ENCODE results near the gene NRBF2. TPM values are rescaled to one million over a fixed set of nuclear protein-coding genes. Genes with fewer than 3 reads are reported as not detected.
"Not testable (repeated sequence)": the region's sequence is repeated elsewhere in the genome, so short reads cannot be mapped to it uniquely, and the experiment has no call there.

Gene NRBF2
- total RNA-seq: 35.1 and 43.3 TPM in 2 replicates

DNA sequence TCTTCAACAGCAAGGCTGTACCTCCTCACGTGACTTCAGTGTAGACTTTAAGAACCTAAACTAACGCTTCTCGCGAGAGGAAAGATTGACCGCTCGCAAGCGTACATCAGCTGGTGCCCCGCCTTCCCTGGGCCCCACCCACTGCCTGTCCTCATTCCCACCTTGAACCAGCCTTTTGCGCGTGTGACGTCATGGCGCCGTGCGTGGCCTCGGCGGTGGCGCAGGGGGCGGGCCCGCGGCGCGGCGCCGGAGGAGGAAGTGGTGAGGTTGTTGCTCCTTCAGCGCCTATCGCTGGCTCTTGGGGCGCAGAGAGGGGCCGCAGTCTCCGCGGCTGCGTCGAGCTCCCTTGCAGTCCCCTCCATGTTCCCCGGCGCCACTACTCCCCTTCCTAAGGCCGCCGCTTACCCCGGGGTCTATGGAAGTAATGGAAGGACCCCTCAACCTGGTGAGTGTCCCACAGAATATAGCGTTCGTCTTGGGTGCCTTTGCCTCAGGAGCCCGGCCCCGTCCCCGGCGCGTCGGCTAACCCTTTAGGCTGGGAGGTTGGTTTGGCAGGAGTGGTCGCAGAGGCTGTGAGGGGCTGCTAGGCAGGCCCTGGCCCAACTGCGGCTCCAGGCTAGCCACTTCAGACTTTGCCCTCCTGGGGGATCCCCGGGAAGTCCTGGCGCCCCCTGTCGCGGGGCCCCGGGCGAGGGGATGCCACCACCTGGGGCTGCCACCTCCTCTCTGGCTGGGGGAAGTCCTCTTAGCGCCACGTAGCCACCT, at the start of gene NRBF2:
NRBF2 (plus strand) TSS at position 273 of the 765 bp plus-strand sequence; CDS start at position 416, 143 bp downstream.
- peak; percentile 97 for DNase-seq (ENCODE audit: insufficient read length, low spot score, missing footprints)
- Histone ChIP-seq H2AFZ (ENCODE audit: low read length) (peak within 1 kb of the TSS; percentile 87), H3K4me2 (ENCODE audit: insufficient read depth, low read length) (peak within 1 kb of the TSS; percentile 95), H3K4me3 (ENCODE audit: insufficient read depth, low read length) (peak within 1 kb of the TSS; percentile 100), H3K9me3 (ENCODE audit: low read depth, low read length) (no peaks in the 10 kb centered on the region), H3K27me3 (ENCODE audit: insufficient read depth, low read length) (no peaks in the 10 kb centered on the region), H3K36me3 (ENCODE audit: insufficient read depth, low read length) (peaks cover 3% of the 10 kb centered on the region), H3K27ac (ENCODE audit: low read depth, low read length) (peak within 1 kb of the TSS; percentile 98), H4K20me1 (ENCODE audit: insufficient read depth, low read length) (peaks cover 30% of the 10 kb centered on the region), H3K79me2 (ENCODE audit: insufficient read depth, low read length) (peaks cover 50% of the 10 kb centered on the region), H3K4me1 (ENCODE audit: insufficient read depth, low read length) (peaks cover 28% of the 10 kb centered on the region)
- peak; percentile 26 for TF ChIP-seq CTCF (IDR thresholded peaks at IDR 0.05; ENCODE audit: extremely low read depth, low read depth, low read length)

DNA sequence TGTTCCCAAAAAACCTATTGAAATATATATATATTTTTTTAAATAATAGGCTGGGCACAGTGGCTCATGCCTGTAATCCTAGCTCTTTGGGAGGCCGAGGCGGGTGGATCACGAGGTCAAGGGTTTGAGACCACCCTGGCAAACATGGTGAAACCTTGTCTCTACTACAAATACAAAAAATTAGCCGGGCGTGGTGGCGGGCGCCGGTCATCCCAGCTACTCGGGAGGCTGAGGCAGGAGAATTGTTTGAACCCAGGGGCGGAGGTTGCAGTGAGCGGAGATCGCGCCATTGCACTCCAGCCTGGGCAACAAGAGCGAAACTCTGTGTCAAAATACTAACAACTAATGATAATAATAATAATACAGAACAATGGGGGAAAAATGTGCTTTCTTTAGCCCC, 49.7 kb upstream of the NRBF2 start:
- H2AFZ ChIP-seq (ENCODE audit: low read length); H3K79me2 ChIP-seq (ENCODE audit: insufficient read depth, low read length); H3K27me3 ChIP-seq (ENCODE audit: insufficient read depth, low read length); H3K4me2 ChIP-seq (ENCODE audit: insufficient read depth, low read length); H3K4me3 ChIP-seq (ENCODE audit: insufficient read depth, low read length); H3K9me3 ChIP-seq (ENCODE audit: low read depth, low read length); H3K4me1 ChIP-seq (ENCODE audit: insufficient read depth, low read length); H4K20me1 ChIP-seq (ENCODE audit: insufficient read depth, low read length); DNase-seq (ENCODE audit: insufficient read length, low spot score, missing footprints); H3K27ac ChIP-seq (ENCODE audit: low read depth, low read length); H3K36me3 ChIP-seq (ENCODE audit: insufficient read depth, low read length): not testable (repeated sequence)

- DNase-seq (ENCODE audit: insufficient read length, low spot score, missing footprints): peak; percentile 80
- TF ChIP-seq CTCF (IDR thresholded peaks at IDR 0.05; ENCODE audit: extremely low read depth, low read depth, low read length): peak; percentile 71
Observed at GRCh38 chr10:63083904-63084689, 49.0 kb upstream of the NRBF2 start.

GRCh38 chr10:63084690-63085382, 48.3 kb upstream of the NRBF2 start:
- no peaks in the 10 kb centered on the region for H3K36me3 ChIP-seq (ENCODE audit: insufficient read depth, low read length)
- H2AFZ ChIP-seq (ENCODE audit: low read length): no peak overlapping the region
- no peak for TF ChIP-seq CTCF (IDR thresholded peaks at IDR 0.05; ENCODE audit: extremely low read depth, low read depth, low read length)
- H3K4me2 ChIP-seq (ENCODE audit: insufficient read depth, low read length): no peak overlapping the region
- no peaks in the 10 kb centered on the region for H3K9me3 ChIP-seq (ENCODE audit: low read depth, low read length)
- H3K27ac ChIP-seq (ENCODE audit: low read depth, low read length): no peak overlapping the region
- H4K20me1 ChIP-seq (ENCODE audit: insufficient read depth, low read length): no peaks in the 10 kb centered on the region
- no peaks in the 10 kb centered on the region for H3K27me3 ChIP-seq (ENCODE audit: insufficient read depth, low read length)
- no peak for DNase-seq (ENCODE audit: insufficient read length, low spot score, missing footprints)
- no peaks in the 10 kb centered on the region for H3K79me2 ChIP-seq (ENCODE audit: insufficient read depth, low read length)
- H3K4me1 ChIP-seq (ENCODE audit: insufficient read depth, low read length): no peaks in the 10 kb centered on the region
- H3K4me3 ChIP-seq (ENCODE audit: insufficient read depth, low read length): no peak overlapping the region

More at GRCh38 chr10:63083904-63084689, 49.0 kb upstream of the NRBF2 start:
- no peak overlapping the region for H3K4me3 ChIP-seq (ENCODE audit: insufficient read depth, low read length)
- no peak overlapping the region for H3K4me2 ChIP-seq (ENCODE audit: insufficient read depth, low read length)
- H3K4me1 ChIP-seq (ENCODE audit: insufficient read depth, low read length): no peaks in the 10 kb centered on the region
- no peaks in the 10 kb centered on the region for H4K20me1 ChIP-seq (ENCODE audit: insufficient read depth, low read length)
- H3K79me2 ChIP-seq (ENCODE audit: insufficient read depth, low read length): no peaks in the 10 kb centered on the region
- no peaks in the 10 kb centered on the region for H3K9me3 ChIP-seq (ENCODE audit: low read depth, low read length)
- H3K27ac ChIP-seq (ENCODE audit: low read depth, low read length): no peak overlapping the region
- no peaks in the 10 kb centered on the region for H3K36me3 ChIP-seq (ENCODE audit: insufficient read depth, low read length)
- H2AFZ ChIP-seq (ENCODE audit: low read length): no peak overlapping the region
- H3K27me3 ChIP-seq (ENCODE audit: insufficient read depth, low read length): no peaks in the 10 kb centered on the region

Measured in osteoblast (primary cell).